ENCODE data around the gene IL27RA.

IL27RA gene

DNA sequence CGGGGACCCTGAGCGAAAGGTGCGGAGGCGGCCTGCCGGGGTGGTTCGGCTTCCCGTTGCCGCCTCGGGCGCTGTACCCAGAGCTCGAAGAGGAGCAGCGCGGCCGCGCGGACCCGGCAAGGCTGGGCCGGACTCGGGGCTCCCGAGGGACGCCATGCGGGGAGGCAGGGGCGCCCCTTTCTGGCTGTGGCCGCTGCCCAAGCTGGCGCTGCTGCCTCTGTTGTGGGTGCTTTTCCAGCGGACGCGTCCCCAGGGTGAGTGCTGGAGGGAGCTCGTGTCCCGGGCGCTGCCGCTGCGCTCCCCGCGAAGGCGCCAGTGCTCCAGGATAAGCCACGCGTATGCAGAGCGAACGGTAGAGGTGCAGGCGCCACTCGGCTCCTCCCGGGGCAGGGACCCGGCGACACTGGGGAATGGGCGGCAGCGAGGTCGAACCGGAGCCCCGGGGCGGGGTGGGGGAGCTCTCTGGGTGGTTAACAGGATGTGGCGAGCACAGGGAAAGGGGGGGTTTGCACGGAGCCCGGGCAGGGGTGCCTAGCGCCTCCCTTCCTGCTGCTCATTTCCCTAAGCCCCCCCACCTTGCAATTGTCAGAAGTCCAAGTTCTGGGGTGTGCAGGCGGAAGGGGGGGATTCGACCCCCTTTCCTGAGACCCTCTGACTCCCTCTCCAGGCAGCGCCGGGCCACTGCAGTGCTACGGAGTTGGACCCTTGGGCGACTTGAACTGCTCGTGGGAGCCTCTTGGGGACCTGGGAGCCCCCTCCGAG, at the start of gene IL27RA:
TSS of gene IL27RA (plus strand) at position 44 of the 762 bp plus-strand sequence. CDS start at position 155, 111 bp downstream.
- H3K4me1 ChIP-seq (ENCODE audit: insufficient read depth, low read length) = no peaks in the 10 kb centered on the region
- peak within 1 kb of the TSS; percentile 61; the same call in 1 of the 2 replicates for H3K9ac ChIP-seq (ENCODE audit: low read depth, low read length)
- H3K27ac ChIP-seq (ENCODE audit: low read length) = no peak within 1 kb of the TSS
- peak within 1 kb of the TSS; percentile 74 for H3K4me3 ChIP-seq (ENCODE audit: low read length)
- H3K27me3 ChIP-seq (ENCODE audit: insufficient read depth, low read length) = peaks cover 25% of the 10 kb centered on the region
- no peaks in the 10 kb centered on the region for H3K9me3 ChIP-seq (ENCODE audit: insufficient read depth, low read depth, low read length)
- H3K36me3 ChIP-seq (ENCODE audit: insufficient read depth, low read depth, low read length) = no peaks in the 10 kb centered on the region

DNA sequence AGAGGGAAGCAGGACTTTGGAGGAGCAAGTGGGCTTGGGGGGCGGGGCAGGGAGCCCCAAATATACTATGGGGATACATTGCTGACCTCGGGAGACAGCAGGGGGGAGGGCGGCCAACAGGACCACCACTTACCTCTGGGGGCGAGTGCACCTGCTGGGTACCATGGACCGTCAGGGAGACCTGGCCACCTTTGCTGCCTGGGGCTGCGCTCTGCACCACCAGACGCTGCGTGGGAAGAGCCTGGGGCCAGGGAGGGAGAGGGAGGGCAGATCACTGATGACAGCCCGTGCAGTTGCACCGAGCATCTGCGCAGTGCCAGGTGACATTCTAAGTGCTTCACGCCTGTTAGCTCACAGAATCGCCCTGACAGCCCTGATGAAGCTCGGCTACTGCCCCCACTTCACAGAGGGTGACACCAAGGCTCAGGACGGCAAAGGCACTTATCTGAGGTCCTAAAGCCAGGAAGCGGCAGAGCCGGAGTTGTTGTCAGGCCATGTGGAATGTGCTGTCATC, 49.5 kb upstream of the IL27RA start:
- H3K4me1 ChIP-seq (ENCODE audit: insufficient read depth, low read length) = peaks cover 25% of the 10 kb centered on the region
- no peaks in the 10 kb centered on the region for H3K9me3 ChIP-seq (ENCODE audit: insufficient read depth, low read depth, low read length)
- no peaks in the 10 kb centered on the region for H3K36me3 ChIP-seq (ENCODE audit: insufficient read depth, low read depth, low read length)
- H3K27me3 ChIP-seq (ENCODE audit: insufficient read depth, low read length) = no peaks in the 10 kb centered on the region
- H3K9ac ChIP-seq (ENCODE audit: low read depth, low read length) = no peak overlapping the region
- H3K27ac ChIP-seq (ENCODE audit: low read length) = no peak overlapping the region
- no peak overlapping the region for H3K4me3 ChIP-seq (ENCODE audit: low read length)

DNA sequence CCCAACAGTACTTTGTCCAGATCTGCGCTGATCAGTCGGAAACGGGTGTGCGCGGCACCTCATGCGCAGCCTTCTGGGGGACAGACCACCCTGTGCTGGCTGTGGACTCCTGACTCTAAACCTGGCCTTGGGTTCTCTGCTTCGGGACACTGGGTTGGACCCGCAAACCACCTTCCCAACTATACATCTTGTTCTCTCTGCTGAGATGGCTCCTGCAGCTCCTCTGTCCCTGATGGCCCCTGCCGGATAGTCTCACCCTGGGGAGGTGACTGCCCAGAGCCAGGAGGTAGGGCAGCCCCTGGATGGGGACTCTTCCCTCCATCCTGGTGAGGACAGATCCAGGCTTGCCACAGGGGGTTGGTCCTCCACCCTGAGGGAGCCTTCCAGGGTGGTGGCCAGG, 48.8 kb upstream of the IL27RA start:
- peaks cover 32% of the 10 kb centered on the region for H3K4me1 ChIP-seq (ENCODE audit: insufficient read depth, low read length)
- no peaks in the 10 kb centered on the region for H3K9me3 ChIP-seq (ENCODE audit: insufficient read depth, low read depth, low read length)
- H3K27me3 ChIP-seq (ENCODE audit: insufficient read depth, low read length) = no peaks in the 10 kb centered on the region
- no peak overlapping the region for H3K27ac ChIP-seq (ENCODE audit: low read length)
- H3K4me3 ChIP-seq (ENCODE audit: low read length) = no peak overlapping the region
- no peaks in the 10 kb centered on the region for H3K36me3 ChIP-seq (ENCODE audit: insufficient read depth, low read depth, low read length)
- H3K9ac ChIP-seq (ENCODE audit: low read depth, low read length) = no peak overlapping the region

DNA sequence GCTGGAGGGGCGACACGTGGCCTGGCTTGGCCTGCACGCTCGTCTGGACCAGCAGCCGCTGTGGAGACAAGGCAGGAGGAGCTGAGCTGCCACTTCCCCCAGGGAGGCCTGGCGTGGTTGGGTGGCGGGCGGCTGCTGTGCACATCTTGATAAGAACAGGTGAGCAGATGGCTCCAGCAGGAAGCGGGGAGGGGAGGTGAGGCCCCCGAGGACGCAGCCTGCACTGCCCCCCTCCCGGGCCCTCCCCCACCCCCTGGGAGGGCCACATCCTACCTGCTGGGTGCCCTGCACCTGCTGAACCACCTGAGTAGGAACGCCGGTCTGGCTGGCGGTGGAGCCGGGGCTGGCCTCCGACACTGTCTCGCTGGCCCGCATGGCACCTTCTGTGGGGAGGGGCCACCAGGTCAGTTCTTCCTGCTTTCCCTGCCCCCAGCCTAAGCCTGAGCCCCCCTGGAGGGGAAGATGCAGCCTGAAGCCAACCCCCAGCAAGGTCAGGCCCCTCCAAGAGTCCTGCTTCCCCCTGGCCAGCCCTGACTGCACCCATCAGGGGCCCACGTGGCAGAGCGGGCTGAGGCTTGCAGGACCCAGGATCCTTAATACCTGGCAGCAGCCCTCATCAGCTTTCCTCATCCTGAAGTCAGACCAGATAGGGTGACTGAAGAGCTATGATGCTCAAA, 48.2 kb upstream of the IL27RA start:
- H3K9me3 ChIP-seq (ENCODE audit: insufficient read depth, low read depth, low read length) = no peaks in the 10 kb centered on the region
- H3K27ac ChIP-seq (ENCODE audit: low read length) = no peak overlapping the region
- peaks cover 28% of the 10 kb centered on the region for H3K4me1 ChIP-seq (ENCODE audit: insufficient read depth, low read length)
- H3K9ac ChIP-seq (ENCODE audit: low read depth, low read length) = no peak overlapping the region
- H3K36me3 ChIP-seq (ENCODE audit: insufficient read depth, low read depth, low read length) = no peaks in the 10 kb centered on the region; the same call in 1 of the 2 replicates
- no peak overlapping the region for H3K4me3 ChIP-seq (ENCODE audit: low read length)
- no peaks in the 10 kb centered on the region for H3K27me3 ChIP-seq (ENCODE audit: insufficient read depth, low read length)

DNA sequence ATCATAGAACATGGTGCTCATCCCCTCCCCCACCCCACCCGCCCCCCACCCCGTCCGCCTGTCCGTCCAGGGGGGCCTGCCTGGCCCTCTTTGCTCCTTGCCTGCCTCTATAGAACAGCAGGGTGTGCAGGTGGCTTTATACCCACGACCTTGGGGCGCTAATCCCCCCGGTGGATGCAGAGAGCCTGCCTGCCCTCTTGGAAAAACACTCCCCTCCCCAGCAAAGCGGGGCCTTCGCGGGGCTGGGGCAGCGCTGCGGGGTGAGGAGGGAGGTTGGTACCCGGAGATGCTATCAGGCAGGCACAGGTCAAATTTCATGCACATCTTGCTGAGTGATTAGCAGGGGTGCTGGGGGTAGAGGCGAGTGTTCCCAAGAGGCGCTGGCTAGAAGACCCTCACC, 47.4 kb upstream of the IL27RA start:
- Histone ChIP-seq H3K36me3 (ENCODE audit: insufficient read depth, low read depth, low read length) (no peaks in the 10 kb centered on the region; the same call in 1 of the 2 replicates), H3K4me3 (ENCODE audit: low read length) (no peak overlapping the region), H3K27ac (ENCODE audit: low read length) (no peak overlapping the region), H3K27me3 (ENCODE audit: insufficient read depth, low read length) (no peaks in the 10 kb centered on the region), H3K9ac (ENCODE audit: low read depth, low read length) (no peak overlapping the region), H3K9me3 (ENCODE audit: insufficient read depth, low read depth, low read length) (no peaks in the 10 kb centered on the region), H3K4me1 (ENCODE audit: insufficient read depth, low read length) (peaks cover 28% of the 10 kb centered on the region)

DNA sequence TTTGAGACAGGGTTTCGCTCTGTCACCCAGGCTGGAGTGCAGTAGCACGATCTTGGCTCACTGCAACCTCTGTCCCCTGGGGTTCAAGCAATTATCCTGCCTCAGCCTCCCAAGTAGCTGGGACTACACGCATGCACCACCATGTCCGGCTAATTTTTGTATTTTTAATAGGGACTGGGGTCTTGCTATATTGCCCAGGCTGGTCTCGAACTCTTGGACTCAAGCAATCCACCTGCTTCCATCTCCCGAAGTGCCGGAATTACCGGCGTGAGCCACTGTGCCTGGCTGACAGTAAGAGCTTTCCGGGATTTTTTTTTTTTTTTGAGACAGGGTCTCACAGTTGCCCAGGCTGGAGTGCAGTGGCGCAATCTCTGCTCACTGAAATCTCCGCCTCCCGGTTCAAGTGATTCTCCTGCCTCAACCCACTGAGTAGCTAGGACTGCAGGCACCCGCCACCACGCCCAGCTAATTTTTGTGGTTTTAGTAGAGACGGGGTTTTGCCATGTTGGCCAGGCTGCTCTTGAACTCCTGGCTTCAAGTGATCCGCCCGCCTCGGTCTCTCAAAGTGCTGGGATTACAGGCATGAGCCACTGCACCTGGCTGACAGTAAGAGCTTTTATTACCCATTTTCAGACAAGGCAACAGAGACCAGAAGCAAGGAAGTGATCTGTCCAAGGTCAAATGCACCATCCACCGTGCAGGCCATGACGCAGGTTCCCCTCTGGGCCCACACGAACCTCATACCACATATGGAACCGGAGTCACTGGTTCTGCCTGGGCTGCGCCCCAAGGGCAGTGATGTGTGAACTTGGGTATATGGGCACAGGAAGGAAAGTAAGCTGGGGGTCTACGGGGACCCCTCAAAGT, 46.5 kb upstream of the IL27RA start:
- H3K4me3 ChIP-seq (ENCODE audit: low read length) = no peak overlapping the region
- H3K9me3 ChIP-seq (ENCODE audit: insufficient read depth, low read depth, low read length) = no peaks in the 10 kb centered on the region
- H3K9ac ChIP-seq (ENCODE audit: low read depth, low read length) = peak overlapping the region; percentile 67; the same call in 1 of the 2 replicates
- no peaks in the 10 kb centered on the region; the same call in 1 of the 2 replicates for H3K36me3 ChIP-seq (ENCODE audit: insufficient read depth, low read depth, low read length)
- H3K4me1 ChIP-seq (ENCODE audit: insufficient read depth, low read length) = peaks cover 24% of the 10 kb centered on the region
- peak overlapping the region; percentile 72 for H3K27ac ChIP-seq (ENCODE audit: low read length)
- H3K27me3 ChIP-seq (ENCODE audit: insufficient read depth, low read length) = no peaks in the 10 kb centered on the region

DNA sequence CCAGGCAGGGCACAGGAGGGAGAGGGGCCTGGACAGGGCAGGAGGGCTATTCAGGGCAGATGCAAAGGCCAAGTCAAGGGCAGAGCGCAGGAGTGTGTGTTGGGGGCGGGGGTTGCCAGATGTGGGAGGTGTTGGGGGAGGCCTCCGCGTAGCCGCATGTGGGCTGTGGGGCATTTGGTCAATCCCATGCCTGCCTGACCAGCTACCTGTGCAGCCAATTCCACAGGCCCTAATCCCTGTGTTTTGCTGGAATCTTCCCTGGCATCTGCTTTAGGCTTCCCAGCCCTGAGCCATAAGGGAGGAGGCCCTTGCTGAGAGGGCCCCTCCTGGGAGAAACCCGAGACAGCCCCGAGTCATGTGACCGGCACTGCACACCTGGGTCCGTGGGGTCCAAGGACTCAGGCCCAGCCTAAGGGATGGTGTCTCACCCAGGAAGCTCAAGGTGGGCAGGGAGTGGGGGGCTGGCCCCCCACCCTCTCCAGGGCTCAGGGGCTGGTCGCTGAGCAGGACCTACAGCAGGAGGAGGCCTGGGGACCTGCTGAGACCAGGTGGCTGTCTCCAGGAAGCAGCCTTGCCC, 45.7 kb upstream of the IL27RA start:
- H3K27ac ChIP-seq (ENCODE audit: low read length) = peak overlapping the region; percentile 72
- no peaks in the 10 kb centered on the region for H3K27me3 ChIP-seq (ENCODE audit: insufficient read depth, low read length)
- peak overlapping the region; percentile 67 for H3K9ac ChIP-seq (ENCODE audit: low read depth, low read length)
- H3K4me1 ChIP-seq (ENCODE audit: insufficient read depth, low read length) = peaks cover 24% of the 10 kb centered on the region
- peak overlapping the region; percentile 34; the same call in 1 of the 2 replicates for H3K4me3 ChIP-seq (ENCODE audit: low read length)
- H3K36me3 ChIP-seq (ENCODE audit: insufficient read depth, low read depth, low read length) = no peaks in the 10 kb centered on the region; the same call in 1 of the 2 replicates
- H3K9me3 ChIP-seq (ENCODE audit: insufficient read depth, low read depth, low read length) = no peaks in the 10 kb centered on the region

DNA sequence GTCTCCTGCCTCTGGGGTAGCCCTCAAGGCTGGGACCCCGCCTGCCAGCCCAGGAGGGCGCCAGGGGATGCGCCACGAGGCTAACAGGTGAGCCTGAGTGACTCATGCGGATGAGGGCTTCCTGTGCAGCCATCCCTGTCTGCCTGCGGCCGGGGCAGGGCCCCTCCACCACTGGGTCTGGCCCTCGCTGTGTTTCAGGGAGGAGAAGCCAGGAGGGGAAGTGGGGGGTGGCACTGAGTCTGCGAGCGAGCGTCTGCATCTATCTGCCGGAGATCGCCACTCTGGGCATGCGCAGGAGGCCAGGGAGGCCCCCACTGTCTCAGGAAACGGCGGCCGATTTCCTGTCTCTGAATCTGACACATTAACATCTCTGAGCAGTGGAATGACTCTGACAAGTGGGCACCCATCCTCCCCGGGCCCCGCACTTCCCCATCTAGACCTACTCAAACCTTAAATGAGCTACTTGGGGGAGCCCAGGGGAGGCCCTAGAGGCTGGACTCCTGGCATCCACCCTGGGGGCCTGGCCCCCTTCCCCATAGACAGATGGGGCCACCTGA, 45.1 kb upstream of the IL27RA start:
- Histone ChIP-seq H3K4me3 (ENCODE audit: low read length) (peak overlapping the region; percentile 34; the same call in 1 of the 2 replicates), H3K9ac (ENCODE audit: low read depth, low read length) (peak overlapping the region; percentile 67), H3K9me3 (ENCODE audit: insufficient read depth, low read depth, low read length) (no peaks in the 10 kb centered on the region), H3K4me1 (ENCODE audit: insufficient read depth, low read length) (peaks cover 24% of the 10 kb centered on the region), H3K27me3 (ENCODE audit: insufficient read depth, low read length) (no peaks in the 10 kb centered on the region), H3K36me3 (ENCODE audit: insufficient read depth, low read depth, low read length) (no peaks in the 10 kb centered on the region; the same call in 1 of the 2 replicates), H3K27ac (ENCODE audit: low read length) (peak overlapping the region; percentile 72)

DNA sequence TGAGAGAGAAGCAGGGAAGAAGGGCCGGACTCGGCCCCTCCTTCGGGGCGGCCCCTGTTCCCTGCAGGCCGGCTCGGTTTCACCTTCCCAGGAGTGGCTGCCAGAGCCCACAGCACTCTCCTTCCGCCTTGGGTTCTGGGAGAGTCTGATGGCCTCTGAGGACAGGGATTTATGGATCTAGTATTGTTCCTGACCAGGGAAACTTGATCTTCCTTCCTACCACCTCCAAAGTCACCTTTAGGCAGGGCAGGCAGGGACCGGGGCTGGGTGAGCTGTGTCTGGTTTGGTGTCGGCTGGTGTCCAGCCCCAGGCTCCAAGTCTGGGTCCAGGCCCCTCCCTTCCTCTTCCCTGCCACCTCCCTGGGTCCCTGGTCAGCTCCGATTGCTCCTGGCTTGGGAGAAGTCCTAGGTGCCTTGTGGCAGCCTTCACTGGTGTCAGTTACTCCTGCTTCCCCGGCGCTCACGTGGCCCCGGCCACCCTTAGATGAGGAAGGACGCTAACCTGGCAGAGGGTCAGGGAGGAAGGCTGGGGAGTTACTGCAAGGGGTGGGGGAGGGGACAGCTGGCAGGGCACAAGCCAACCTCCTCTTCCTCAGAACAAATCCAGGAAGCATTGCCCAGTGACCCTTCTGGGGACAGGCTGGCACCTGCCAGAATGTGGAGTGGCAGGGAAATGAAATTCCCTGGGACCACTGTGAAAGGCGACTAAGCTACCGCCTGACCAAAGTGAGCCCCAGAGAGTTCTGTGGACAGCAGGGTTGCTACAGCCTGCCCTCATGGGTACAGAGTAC, 44.3 kb upstream of the IL27RA start:
- H3K9me3 ChIP-seq (ENCODE audit: insufficient read depth, low read depth, low read length) = no peaks in the 10 kb centered on the region
- H3K27ac ChIP-seq (ENCODE audit: low read length) = no peak overlapping the region
- H3K27me3 ChIP-seq (ENCODE audit: insufficient read depth, low read length) = no peaks in the 10 kb centered on the region
- H3K9ac ChIP-seq (ENCODE audit: low read depth, low read length) = peak overlapping the region; percentile 67; the same call in 1 of the 2 replicates
- peaks cover 24% of the 10 kb centered on the region for H3K4me1 ChIP-seq (ENCODE audit: insufficient read depth, low read length)
- H3K4me3 ChIP-seq (ENCODE audit: low read length) = no peak overlapping the region; the same call in 1 of the 2 replicates
- peaks cover 3% of the 10 kb centered on the region; the same call in 1 of the 2 replicates for H3K36me3 ChIP-seq (ENCODE audit: insufficient read depth, low read depth, low read length)

DNA sequence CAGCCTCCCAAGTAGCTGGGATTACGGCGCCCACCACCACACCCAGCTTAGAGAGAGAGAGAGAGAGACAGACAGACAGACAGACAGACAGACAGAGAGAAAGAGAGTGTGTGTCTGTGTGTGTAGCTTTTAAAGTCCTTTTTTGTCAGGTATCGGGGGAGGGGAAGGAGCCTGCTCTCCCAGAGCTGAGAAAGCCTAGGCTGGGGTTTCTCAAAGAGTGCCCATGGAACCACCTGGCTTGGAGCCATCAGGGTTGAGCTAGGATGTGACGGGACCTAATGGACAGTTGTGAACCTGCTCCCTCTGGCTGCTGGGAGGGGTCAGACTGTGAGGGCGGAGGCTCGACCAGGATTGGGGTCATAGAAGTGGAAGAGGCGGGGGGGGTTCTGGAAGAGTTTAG, 42.1 kb upstream of the IL27RA start:
- Histone ChIP-seq H3K36me3 (ENCODE audit: insufficient read depth, low read depth, low read length) (peaks cover 11% of the 10 kb centered on the region), H3K9me3 (ENCODE audit: insufficient read depth, low read depth, low read length) (no peaks in the 10 kb centered on the region), H3K4me3 (ENCODE audit: low read length) (no peak overlapping the region), H3K27ac (ENCODE audit: low read length) (no peak overlapping the region), H3K4me1 (ENCODE audit: insufficient read depth, low read length) (peaks cover 24% of the 10 kb centered on the region), H3K9ac (ENCODE audit: low read depth, low read length) (no peak overlapping the region), H3K27me3 (ENCODE audit: insufficient read depth, low read length) (no peaks in the 10 kb centered on the region)
